Colonic mucosa (tissue), 4 donors: ENCODE measurements around the gene GET3. TPM values are rescaled to one million over a fixed set of nuclear protein-coding genes. Genes with fewer than 3 reads are reported as not detected.

Experiments used
- DNase-seq: peaks from one replicate; pipeline ENCODE4 v3.0.0-alpha.2; 2020
- H3K27ac ChIP-seq: fragments of 200-600 bp; one replicate; pipeline ENCODE4 v1.8.0; 2021
- H3K27me3 ChIP-seq: fragments of 200-600 bp; one replicate; pipeline ENCODE4 v1.8.0; 2021
- H3K36me3 ChIP-seq: fragments of 200-600 bp; one replicate; pipeline ENCODE4 v1.8.0; 2021
- H3K4me1 ChIP-seq: fragments of 200-600 bp; one replicate; pipeline ENCODE4 v1.8.0; 2021; ENCODE audit warnings: mild to moderate bottlenecking
- H3K4me3 ChIP-seq: fragments of 200-600 bp; one replicate; pipeline ENCODE4 v1.8.0; 2021
- H3K9ac ChIP-seq, 2 donors: one replicate each; pipeline ENCODE4 v1.7.0; 2013; ENCODE audit warnings: control low read depth in 2 of 2, low read depth in 2 of 2, low read length in 2 of 2
- H3K9me3 ChIP-seq: fragments of 200-600 bp; one replicate; pipeline ENCODE4 v1.8.0; 2021
- CTCF ChIP-seq: fragments of 200-600 bp; IDR thresholded peaks from one replicate; pipeline ENCODE4 v1.8.0; 2022; ENCODE audit warnings: antibody characterized with exemption, mild to moderate bottlenecking
- intact Hi-C: fragments of 100-400 bp; cut with DNase I; formaldehyde crosslinking; loops from one replicate; pipeline ENCODE4 v1.14.1; 2022
- total RNA-seq, 2 donors: library from RNA; stranded (reverse); fragmentation: NEBNext Ultra II Directional in 1 of 2; extraction: Animal tissue kit (Norgen Biotek cat#: 25700) in 1 of 2; gene quantifications; one replicate each; pipeline ENCODE4 v1.2.1, GENCODE V29; 2021
- donor health status: healthy.
- donor health status: DM: no; HTN: no; CAD: no.
- donor health status: DM: no; HTN: no; CAD: no.

The GET3 gene
- total RNA-seq, 2 donors from 2014 or later: 53.6 to 77.2 TPM

GRCh38 chr19:12701596-12702282, 35.6 kb upstream of the GET3 start:
- H3K4me3 ChIP-seq: no peak overlapping the region
- H3K4me1 ChIP-seq: no peaks in the 10 kb centered on the region
- H3K9ac ChIP-seq: no peak overlapping the region
- no peak for DNase-seq
- peaks cover 25% of the 10 kb centered on the region for H3K36me3 ChIP-seq
- TF ChIP-seq CTCF: no peak
- no peaks in the 10 kb centered on the region for H3K9me3 ChIP-seq
- no peaks in the 10 kb centered on the region for H3K27me3 ChIP-seq
- intact Hi-C loops: no loop called here
- H3K27ac ChIP-seq: no peak overlapping the region

- H3K9me3 ChIP-seq: no peaks in the 10 kb centered on the region
- no peaks in the 10 kb centered on the region for H3K27me3 ChIP-seq
- no peaks in the 10 kb centered on the region for H3K4me1 ChIP-seq
- peaks cover 29% of the 10 kb centered on the region for H3K36me3 ChIP-seq
- H3K4me3 ChIP-seq: no peak overlapping the region
- H3K27ac ChIP-seq: no peak overlapping the region
- no peak overlapping the region for H3K9ac ChIP-seq
- TF ChIP-seq CTCF: no peak
- intact Hi-C loops: no loop called here
- no peak for DNase-seq
Measured at GRCh38 chr19:12703046-12703445, 34.3 kb upstream of the GET3 start.

DNA sequence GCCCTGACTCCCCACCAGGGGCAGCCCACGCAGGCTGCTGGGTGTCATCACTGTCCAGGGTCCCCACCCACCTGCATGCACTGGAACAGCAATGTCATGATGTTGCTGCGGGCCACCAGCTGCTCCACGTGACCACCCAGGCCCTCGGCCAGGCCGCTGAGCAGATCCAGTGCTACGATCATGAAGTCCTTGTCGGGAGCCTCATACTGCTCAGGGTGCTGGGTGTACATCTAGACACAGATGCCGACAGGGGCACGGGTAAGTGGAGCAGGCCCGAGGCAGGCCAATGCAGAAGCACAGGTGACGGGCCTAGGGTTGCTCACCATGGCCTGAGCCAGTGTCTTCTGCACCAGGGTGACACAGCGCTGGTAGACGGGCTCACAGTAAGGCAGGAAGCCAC, 32.1 kb upstream of the GET3 start:
- no peak for DNase-seq
- Histone ChIP-seq H3K27me3 (no peaks in the 10 kb centered on the region), H3K4me1 (no peaks in the 10 kb centered on the region), H3K4me3 (no peak overlapping the region), H3K9me3 (no peaks in the 10 kb centered on the region), H3K36me3 (peaks cover 30% of the 10 kb centered on the region), H3K9ac (no peak overlapping the region), H3K27ac (no peak overlapping the region)
- intact Hi-C loops: no loop called here
- no peak for TF ChIP-seq CTCF

- no peak for DNase-seq
- intact Hi-C loops: no loop called here
- H3K27ac ChIP-seq: no peak overlapping the region
- no peak for TF ChIP-seq CTCF
- H3K27me3 ChIP-seq: no peaks in the 10 kb centered on the region
- H3K4me3 ChIP-seq: no peak overlapping the region
- H3K9ac ChIP-seq: no peak overlapping the region
- peaks cover 35% of the 10 kb centered on the region for H3K36me3 ChIP-seq
- no peaks in the 10 kb centered on the region for H3K9me3 ChIP-seq
- H3K4me1 ChIP-seq: no peaks in the 10 kb centered on the region
Measured at GRCh38 chr19:12705654-12706331, 31.5 kb upstream of the GET3 start.

- intact Hi-C loops: no loop called here
- DNase-seq: no peak
Measured at GRCh38 chr19:12706332-12706718, 31.0 kb upstream of the GET3 start.

More at GRCh38 chr19:12706332-12706718, 31.0 kb upstream of the GET3 start:
- H3K27me3 ChIP-seq: no peaks in the 10 kb centered on the region
- H3K4me1 ChIP-seq: no peaks in the 10 kb centered on the region
- H3K4me3 ChIP-seq: no peak overlapping the region
- no peak for TF ChIP-seq CTCF
- H3K9ac ChIP-seq: no peak overlapping the region
- H3K9me3 ChIP-seq: no peaks in the 10 kb centered on the region
- no peak overlapping the region for H3K27ac ChIP-seq
- H3K36me3 ChIP-seq: peaks cover 35% of the 10 kb centered on the region
